Uterus (tissue), 2 donors: ENCODE data around the gene TUB.

Experiments
- POLR2A ChIP-seq, 2 donors: fragments of 450-650 bp; IDR thresholded peaks; one replicate each; pipeline ENCODE4 v1.6.1; 2016; ENCODE audit warnings: antibody characterized with exemption in 2 of 2, mild to moderate bottlenecking in 1 of 2, moderate library complexity in 1 of 2
- TF ChIP-seq, protein P1 (sequence below), 4 experiments: fragments of 200-600 bp in 2 of 4; fragments of 450-650 bp in 2 of 4; sonication (generic) in 2 of 4; IDR thresholded peaks; one replicate each; pipeline ENCODE4 v1.5.1; 2016 to 2019; ENCODE audit warnings: antibody characterized with exemption in 4 of 4, mild to moderate bottlenecking in 2 of 4, moderate library complexity in 1 of 4

DNA sequence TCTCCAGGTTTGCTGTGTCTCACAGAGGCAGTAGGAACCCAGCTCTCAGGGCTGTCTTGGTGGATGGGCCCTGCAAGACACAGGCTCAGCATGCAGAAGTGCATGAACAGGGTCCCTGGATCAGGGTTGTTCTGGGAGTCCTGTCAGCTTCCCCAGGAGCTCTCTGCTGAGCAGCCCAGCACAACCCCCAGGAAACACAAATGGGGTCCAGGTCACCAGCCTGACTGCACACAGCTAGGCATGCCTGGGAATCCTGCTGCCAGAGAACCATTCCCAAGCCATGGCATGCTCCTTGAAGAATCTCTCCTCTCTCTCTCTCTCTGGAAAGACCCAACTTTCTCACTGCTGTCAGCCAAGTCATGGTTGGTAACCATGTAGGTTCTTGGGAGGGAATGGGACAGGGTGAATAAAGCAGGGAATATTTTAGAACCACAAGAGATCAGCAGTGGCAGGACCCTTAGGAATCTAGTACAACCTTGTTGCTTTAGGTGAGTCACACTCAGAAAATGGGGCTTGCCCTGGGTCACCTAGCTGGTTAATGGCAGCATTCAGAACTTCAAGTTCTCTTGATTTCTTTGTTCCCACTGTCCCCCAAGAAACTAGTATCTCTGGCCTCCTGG lies 21.4 kb downstream of the TUB start:
- TF ChIP-seq, protein P1, sequence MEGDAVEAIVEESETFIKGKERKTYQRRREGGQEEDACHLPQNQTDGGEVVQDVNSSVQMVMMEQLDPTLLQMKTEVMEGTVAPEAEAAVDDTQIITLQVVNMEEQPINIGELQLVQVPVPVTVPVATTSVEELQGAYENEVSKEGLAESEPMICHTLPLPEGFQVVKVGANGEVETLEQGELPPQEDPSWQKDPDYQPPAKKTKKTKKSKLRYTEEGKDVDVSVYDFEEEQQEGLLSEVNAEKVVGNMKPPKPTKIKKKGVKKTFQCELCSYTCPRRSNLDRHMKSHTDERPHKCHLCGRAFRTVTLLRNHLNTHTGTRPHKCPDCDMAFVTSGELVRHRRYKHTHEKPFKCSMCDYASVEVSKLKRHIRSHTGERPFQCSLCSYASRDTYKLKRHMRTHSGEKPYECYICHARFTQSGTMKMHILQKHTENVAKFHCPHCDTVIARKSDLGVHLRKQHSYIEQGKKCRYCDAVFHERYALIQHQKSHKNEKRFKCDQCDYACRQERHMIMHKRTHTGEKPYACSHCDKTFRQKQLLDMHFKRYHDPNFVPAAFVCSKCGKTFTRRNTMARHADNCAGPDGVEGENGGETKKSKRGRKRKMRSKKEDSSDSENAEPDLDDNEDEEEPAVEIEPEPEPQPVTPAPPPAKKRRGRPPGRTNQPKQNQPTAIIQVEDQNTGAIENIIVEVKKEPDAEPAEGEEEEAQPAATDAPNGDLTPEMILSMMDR (IDR thresholded peaks at IDR 0.05) = no peak
- no peak for TF ChIP-seq POLR2A (IDR thresholded peaks at IDR 0.05)
